NCI-H1930 (cell line): ENCODE measurements around the gene TOP3A.
A peak's percentile ranks its signal among the peaks of the same experiment; 100 is the strongest.
"Not testable (repeated sequence)": the region's sequence is repeated elsewhere in the genome, so short reads cannot be mapped to it uniquely, and the experiment has no call there.

Source experiments
- DNase-seq, 2 experiments: peaks; one replicate each; lab custom pipeline; 2025; lab: John Stamatoyannopoulos, UW

The TOP3A gene, protein sequence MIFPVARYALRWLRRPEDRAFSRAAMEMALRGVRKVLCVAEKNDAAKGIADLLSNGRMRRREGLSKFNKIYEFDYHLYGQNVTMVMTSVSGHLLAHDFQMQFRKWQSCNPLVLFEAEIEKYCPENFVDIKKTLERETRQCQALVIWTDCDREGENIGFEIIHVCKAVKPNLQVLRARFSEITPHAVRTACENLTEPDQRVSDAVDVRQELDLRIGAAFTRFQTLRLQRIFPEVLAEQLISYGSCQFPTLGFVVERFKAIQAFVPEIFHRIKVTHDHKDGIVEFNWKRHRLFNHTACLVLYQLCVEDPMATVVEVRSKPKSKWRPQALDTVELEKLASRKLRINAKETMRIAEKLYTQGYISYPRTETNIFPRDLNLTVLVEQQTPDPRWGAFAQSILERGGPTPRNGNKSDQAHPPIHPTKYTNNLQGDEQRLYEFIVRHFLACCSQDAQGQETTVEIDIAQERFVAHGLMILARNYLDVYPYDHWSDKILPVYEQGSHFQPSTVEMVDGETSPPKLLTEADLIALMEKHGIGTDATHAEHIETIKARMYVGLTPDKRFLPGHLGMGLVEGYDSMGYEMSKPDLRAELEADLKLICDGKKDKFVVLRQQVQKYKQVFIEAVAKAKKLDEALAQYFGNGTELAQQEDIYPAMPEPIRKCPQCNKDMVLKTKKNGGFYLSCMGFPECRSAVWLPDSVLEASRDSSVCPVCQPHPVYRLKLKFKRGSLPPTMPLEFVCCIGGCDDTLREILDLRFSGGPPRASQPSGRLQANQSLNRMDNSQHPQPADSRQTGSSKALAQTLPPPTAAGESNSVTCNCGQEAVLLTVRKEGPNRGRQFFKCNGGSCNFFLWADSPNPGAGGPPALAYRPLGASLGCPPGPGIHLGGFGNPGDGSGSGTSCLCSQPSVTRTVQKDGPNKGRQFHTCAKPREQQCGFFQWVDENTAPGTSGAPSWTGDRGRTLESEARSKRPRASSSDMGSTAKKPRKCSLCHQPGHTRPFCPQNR

DNA sequence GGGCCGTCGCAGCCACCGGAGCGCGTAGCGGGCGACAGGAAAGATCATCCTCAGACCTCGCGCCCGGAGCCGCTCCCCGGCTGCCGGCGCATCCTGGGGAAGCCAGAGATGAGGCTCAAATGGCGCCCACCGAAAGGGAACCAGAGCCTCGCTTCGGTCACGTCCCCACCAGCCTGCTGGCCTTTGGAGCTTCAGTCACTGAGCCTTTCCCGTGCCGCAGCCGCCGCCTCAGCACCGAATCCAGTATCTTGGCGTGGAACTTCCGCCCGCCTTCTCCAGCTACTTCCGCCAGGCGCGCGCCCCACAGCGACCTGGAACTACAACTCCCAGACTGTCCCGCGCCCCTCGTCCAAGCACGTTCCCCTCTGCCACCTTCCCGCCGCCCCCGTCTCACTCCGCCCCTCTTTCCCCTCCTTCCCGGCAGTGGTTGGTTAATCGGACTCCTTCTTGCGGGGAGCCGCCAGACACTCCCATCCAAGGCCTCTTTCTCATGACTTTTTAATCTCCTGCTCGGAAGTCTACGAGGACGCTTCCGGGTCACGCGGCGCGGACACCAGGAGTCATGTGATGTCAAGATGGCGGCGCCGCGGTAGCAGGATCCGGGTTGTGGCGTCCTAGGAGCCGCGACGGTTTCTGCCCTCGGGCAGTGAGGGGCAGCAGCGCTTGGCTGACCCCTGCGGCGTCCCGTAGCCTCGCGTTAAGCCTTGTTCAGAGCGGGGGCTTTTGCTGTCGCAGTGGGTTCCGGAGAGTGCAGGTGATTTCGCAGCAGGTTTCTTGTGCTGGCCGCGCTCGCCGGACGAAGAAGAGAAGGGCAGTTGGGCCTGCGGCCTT, at the start of gene TOP3A, which contains the start of gene SMCR8:
Gene TOP3A (minus strand): TSS at position 264 of the 831 bp plus-strand sequence. CDS start 216 bp downstream, at position 48.
Gene SMCR8 (plus strand): TSS at position 563 of the 831 bp plus-strand sequence. CDS start 497 bp downstream, outside the sequence.
- peak; percentile 88 to 91 for DNase-seq

DNA sequence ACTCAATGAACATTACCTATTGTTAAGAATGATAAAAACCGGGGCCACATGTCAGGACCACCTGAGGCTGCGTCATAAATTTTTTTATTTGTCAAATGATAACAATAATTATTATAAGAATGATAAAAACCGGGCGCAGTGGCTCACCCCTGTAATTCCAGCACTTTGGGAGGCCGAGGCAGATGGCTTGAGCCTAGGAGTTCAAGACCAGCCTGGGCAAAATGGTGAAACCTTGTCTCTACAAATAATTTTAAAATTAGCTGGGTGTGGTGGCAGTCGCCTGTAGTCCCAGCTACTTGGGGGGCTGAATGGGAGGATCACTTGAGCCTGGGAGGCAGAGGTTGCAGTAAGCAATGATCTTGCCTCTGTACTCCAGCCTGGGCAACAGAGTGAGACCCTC, 49.4 kb upstream of the TOP3A start:
- no peak for DNase-seq

DNA sequence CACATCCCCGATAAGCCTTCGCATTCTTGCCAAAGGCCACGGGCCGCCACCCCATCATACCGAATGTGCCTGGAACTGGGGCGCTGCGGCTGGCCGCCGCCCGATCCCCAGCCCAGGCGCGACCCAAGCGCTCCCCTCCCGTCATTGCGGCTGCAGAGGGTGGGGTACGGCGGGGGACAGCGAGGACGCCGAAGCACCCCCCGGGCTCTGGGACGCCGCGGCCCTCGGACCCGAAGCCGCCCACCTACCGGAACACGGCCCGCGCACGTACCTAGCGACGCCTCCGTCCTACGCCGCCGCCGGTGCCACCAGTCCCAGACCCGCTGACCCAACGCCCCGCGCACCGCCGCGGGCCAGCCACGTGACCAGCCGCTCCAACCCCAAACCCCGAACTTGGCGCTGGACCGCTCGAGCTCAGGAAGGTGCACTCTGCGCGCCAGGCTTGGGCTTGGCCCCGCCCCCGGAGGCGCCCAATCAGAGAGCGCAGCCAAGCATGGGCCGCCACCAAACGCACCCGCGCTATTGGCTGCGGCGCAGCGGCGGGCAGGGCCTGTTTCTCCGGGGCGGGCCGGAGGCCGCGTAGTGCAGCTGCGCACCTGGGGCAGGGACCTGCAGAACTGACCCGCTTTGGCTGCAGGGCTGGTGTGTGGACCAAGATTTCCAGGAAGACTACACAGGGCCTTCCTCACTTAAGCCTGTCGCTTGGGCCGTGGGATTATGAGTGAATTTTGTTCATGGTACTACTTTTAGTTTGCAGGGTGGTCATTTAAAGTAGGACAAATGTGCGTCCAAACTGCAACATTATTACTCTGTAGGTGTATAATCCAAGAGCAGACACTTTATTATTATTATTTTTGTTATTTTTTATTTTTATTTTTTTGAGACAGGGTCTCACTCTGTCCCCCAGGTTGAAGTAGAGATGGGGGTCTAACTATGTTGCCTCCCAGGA, 48.6 kb upstream of the TOP3A start, which contains the start of gene SHMT1:
Gene SHMT1 (minus strand): TSS at position 450 of the 949 bp plus-strand sequence. CDS start 7,569 bp downstream, outside the sequence.
- peak; percentile 83 to 91 for DNase-seq

DNA sequence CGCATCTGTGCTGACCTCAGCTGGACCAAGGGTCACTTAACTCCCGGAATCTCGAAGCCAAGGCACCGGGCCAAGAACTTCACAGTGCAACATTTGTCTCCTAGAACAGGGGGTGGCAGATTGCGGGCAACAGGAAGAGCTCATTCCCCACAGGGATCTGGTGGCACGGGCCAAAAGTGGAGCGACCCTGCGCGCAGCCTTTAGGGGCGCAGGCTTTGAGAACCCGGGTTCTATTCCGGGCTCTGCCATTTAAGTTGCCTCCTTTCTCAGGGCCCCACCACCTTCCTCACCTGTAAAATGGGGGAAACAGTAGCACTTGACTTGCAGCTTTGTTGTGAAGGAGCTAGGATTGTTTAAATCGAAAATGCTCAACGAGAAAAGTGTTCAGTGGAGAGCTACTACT, 47.9 kb upstream of the TOP3A start:
- no peak for DNase-seq

DNA sequence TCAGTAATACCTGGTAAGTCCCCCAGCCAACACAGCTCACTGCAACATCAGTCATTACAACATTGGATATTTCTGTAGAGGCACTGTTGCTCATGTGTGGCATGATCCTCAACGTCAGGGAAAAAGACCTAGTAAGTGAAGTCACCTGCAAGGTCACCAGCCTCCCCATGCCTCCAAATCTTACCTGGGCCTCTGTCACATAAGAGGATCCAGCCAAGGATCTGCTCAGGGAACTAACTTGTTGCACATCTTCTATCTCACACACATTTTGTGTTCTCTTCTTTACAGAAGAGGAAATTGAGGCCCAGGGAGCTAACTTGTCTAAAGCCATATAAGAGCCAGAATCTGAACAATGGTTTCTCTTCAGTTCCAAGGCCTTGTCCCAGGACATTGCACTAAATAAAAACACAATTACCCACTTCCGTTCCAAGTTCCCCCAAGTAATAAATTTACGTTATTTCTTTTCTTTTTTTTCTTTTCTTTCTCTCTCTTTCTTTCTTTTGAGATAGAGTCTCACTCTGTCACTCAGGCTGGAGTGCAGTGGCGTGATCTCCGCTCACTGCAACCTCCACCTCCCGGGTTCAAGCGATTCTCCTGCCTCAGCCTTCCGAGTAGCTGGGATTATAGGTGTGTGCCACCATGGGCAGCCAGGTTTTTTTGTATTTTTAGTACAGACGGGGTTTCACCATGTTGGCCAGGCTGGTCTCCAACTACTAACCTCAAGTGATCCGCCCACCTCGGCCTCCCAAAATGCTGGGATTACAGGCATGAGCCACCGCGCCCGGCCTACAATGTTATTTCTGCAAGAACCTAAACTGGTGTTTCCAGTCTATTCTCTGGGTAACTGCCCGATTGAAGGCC, 47.3 kb upstream of the TOP3A start:
- no peak for DNase-seq

DNA sequence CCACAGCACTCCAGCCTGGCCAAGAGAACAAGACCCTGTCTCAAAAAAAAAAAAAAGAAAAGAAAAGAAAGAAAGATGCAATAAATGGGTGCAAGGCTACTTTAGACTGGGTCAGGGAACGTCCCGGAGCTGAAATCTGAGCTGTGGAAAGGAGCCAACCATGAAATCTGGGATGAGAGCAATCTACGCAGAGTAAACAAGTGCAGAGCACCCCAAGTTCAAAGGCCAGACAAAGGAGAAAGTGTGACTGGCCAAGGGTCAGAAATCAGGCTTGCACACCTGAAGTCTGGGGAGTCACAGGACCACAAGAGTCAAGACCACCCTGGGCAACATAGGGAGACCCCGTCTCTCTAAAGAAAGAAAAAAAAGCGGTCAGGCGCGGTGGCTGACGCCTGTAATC, 45.7 kb upstream of the TOP3A start:
- DNase-seq, result no peak

DNA sequence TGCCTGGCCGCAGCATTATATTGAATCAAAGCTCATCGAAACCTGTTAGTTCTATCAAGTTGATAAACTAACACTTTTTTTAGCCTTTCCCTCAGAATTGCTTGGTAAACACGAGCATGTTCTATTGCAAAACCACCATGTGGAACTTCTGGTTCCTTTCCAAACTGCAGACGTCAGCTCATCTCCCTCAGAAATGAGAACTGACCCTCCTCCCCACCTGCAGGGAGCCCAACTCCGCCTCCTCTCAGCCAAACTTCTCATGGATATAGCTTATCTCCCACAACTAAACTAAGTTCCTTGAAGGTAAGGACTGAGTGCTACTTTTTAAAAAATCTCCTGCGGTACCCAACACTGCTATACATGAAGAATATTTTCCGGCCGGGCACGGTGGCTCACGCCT, 41.8 kb upstream of the TOP3A start:
- no peak for DNase-seq

DNA sequence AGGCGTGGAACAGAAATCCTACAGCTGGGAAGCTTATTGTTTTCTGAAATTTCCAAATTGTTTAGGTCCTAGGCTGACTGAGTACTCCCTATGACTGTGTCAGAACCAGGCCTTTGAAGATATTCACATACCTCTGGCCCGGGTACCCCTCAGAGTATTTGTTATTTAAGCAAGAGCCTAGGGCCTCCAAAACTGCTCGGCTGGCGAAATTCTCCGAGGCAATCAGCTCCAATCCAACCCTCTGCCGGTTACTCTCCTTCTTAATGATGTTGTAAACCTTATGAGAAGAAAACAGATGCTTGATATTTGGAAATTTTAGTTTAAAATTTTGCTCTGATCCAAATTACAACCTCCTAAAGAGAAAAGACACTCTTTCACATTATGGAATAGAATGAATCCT, 38.7 kb upstream of the TOP3A start:
- DNase-seq, result no peak

DNA sequence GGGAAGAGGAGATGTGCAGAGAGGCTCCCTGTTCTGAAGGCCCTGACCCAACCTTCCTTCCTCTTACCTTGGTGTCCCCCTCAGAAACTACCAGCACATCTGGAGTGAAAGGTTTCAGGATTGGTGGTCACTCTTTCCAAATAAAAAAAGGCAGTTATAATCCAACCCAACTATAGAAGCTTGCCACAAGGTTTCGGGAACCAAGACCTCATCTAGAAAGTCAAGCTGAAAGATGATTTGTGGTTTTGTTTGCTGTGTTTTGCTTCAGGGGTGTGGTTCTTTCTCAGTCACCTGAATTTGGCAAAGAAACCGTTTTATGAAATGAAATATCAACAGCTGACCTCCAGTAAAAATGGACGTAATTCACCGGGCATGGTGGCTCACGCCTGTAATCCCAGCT, 29.2 kb upstream of the TOP3A start:
- DNase-seq, result no peak

DNA sequence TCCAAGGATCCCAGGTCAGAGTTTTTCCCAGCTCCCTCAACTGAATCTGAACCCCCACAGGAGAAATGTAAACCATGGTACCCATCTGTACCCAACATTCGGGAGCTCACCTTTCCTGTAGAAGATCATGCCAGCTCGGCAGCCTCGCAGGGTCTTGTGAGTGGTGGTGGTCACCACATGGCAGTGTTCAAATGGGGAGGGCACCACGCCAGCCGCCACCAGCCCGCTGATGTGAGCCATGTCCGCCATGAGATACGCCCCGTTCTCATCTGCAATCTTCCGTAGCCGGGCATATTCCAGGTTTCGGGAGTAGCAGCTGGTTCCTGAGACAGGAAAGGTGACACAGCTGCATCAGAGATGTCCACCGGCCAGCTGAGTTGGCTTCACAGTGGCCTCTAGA, 25.1 kb upstream of the TOP3A start:
- no peak for DNase-seq

DNA sequence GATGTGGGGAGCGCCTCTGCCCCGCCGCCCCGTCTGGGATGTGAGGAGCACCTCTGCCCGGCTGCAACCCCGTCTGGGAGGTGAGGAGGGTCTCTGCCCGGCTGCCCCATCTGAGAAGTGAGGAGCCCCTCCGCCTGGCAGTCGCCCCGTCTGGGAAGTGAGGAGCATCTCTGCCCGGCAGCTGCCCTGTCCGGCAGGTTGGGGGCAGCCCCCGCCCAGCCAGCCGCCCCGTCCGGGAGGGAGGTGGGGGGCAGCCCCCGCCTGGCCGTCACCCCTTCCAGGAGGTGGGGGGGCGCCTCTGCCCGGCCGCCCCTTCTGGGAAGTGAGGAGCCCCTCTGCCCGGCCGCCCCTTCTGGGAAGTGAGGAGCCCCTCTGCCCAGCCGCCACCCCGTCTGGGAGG, 23.4 kb upstream of the TOP3A start:
- DNase-seq, result not testable (repeated sequence)

DNA sequence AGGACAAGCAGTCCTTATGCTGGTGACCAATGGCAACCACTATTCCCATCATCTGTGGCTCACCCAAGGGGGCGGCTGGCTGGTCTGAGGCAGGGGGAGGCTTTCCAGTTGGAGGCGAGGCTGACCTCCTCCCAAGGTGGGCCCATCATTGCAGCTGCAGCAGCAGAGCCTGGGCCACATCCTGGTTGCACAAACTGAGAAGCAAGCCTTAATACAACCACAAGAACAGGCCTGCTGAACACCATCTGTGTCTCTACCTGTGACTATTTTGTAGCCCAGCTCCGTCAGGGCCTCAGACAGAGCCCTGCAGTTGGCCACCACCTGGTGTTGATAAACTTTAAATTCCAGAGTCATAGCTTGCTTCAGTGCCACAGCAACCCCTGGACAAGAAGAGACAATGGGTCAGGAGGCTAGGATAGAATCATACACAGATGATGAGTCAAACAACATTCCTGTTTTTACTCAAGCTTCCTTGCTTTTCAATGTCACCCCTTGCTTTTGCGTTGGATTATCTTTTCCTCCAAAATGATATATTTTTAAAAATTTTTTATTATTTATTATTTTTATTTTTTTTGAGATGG, 18.2 kb upstream of the TOP3A start:
- DNase-seq, result no peak

DNA sequence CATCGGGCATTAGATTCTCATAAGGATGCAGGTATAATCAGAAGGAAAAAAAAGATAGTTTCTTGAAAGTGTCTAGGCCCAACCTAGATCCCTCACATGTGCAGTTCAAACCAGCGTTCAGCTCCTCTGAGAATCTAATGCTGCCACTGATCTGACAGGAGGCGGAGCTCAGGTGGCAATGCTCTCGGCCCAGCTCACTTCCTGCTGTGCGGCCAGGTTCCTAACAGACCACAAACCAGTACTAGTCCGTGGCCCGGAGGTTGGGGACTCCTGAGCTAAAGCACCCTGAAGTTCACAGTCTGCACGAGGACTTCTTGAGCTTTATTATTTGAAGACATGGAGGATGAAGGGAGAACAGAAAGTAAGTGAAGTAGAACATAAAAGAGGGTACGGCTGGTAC, 17.1 kb upstream of the TOP3A start:
- DNase-seq, result no peak

DNA sequence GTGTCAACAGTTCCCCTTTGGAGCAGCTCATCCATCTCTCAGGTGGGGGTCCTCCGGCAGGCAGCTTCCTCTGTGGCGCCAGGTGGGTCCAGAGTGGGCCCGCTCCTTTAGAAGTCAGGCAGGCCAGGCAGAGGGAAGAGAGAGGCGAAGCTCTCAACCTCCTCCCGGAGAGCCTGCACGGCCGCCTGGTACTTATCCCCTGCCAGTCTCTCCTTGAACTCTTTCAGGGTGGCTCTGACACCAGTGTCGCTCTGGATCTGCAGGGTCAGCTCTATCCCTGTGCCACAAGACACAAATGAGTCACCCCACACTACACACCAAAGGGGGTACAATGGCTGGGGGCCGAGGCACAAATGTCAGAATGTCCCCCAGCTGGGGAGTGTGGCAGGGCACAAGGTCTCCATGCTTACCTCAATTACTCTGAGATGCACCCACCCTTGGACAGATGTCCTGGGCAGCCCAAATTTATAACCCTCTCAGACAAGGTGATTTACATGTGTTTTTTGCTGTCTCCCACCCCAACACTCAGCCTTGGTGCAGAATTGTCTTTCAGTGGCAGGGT, 13.9 kb upstream of the TOP3A start:
- no peak for DNase-seq

DNA sequence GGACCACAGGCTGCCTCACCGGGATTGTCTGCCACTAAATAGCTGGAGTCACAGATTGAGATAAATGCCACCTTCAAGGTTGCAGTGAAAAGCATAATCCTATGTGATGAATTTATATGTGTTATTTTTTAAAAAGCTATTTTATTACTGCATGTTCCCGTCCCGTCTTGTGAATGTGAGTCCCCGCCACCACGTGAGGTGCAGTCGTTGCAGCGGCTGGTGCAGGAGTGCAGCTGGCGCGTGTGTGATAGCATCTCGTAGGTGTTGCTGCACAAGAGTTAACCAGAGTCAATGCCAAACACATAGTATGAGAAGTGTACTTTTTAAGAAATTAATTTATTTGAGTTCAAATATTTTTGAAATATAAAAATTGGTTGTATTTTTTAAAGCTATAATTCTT, 12.8 kb upstream of the TOP3A start:
- no peak for DNase-seq

DNA sequence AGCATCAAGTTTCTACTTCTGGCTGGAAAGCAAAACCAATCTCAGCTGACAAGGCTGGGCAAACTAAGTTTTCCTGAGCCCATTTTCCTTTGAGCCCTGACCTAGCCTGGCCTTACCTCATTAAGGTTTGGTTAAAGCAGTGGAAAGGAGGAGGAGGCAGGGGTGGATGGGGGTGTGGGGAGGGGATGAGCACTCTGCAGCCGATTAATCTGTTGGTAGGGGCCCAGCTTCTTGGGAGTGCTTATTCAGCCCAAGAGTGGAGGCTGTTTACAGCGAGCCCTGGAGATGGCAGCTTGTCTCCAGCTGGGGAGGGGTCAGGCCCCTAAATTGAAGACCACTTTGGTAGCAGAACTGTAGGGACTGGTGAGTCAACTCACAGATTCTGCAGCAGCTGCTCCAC, 12.3 kb upstream of the TOP3A start:
- no peak for DNase-seq

DNA sequence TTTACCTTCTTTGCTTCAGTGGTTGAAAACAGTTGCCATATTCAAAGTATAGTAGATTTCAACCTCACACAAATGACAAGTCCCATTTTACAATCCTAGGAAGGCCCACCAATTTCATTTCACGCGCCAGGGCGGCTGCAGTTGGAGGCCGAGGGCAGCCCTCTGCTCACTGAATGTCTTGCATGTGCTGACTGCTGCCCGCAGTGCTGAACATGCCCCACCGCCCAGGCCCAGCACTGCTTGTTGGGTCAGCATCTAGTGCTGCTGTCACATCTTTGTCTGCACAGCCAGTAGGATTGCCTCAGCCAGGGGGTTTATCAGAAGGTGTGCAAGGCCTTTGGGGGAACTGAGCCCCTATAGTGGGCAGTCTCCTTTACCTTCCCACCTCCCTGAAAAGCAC, 11.8 kb upstream of the TOP3A start:
- no peak for DNase-seq

DNA sequence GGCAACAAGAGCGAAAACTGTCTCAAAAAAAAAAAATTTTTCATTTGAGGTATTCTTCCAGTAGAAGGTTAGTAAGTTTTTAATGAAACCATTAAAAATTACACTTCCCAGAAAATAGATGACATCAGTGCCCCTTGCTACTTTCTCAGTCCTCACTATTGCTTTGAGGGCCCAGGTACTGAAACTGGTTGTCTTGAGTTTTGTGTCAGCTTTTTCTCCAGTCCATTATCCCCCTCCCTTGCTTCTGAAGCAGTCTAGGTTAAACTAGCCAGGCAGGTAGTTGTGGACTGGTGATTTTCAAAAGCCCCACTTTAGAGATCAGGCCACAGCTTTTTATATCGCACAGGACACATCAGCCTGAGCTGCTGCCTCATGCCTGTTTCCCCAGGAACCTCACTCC, 11.2 kb upstream of the TOP3A start:
- no peak for DNase-seq
